HG02840 (cell line): ENCODE results near the gene PPID.
"Not testable (repeated sequence)": the region's sequence is repeated elsewhere in the genome, so short reads cannot be mapped to it uniquely, and the experiment has no call there.

Experiments
- ATAC-seq: cut with Tn5 transposase; IDR thresholded peaks from one replicate; pipeline ENCODE4 v1.9.1; 2021; ENCODE audit warnings: mild to moderate bottlenecking, moderate library complexity, moderate number of reproducible peaks; ENCODE audit not compliant: unreplicated experiment, low FRiP score

The PPID gene

DNA sequence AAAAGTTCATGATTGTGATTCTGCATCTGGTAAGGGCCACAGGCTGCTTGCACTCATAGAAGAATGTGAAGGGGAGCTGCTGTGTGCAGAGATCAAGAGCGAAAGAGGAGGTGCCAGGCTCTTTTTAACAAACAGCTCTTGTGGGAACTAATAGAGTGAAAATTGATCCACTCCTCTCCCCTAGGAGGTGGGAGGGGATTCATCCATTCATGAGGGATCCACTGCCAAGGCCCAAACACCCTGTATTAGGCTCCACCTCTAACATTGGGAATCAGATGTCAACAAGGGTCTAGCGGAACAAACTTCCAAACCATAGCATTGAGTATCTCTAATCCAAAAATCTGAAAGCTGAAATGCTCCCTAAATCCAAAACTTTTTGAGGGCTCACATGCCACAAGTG, 16.4 kb upstream of the PPID start:
- no peak for ATAC-seq

DNA sequence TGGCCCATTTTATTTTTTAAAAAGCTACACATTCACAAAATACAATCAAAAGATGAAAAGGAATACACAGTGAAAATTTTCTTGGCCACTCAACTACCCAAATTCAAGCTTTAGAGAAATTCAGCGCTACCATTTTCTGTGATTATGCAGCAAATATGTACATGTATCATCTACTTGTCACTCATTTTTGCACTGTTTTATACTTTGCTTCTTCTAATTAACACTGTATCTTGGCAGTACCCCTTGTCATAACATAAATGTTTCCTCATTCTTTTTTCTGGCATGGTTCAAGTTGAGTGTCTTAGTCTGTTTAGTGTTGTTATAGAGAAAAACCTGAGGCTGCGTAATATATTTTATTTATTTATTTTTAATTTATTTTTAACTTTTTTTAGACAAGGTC, 15.7 kb upstream of the PPID start:
- no peak for ATAC-seq

DNA sequence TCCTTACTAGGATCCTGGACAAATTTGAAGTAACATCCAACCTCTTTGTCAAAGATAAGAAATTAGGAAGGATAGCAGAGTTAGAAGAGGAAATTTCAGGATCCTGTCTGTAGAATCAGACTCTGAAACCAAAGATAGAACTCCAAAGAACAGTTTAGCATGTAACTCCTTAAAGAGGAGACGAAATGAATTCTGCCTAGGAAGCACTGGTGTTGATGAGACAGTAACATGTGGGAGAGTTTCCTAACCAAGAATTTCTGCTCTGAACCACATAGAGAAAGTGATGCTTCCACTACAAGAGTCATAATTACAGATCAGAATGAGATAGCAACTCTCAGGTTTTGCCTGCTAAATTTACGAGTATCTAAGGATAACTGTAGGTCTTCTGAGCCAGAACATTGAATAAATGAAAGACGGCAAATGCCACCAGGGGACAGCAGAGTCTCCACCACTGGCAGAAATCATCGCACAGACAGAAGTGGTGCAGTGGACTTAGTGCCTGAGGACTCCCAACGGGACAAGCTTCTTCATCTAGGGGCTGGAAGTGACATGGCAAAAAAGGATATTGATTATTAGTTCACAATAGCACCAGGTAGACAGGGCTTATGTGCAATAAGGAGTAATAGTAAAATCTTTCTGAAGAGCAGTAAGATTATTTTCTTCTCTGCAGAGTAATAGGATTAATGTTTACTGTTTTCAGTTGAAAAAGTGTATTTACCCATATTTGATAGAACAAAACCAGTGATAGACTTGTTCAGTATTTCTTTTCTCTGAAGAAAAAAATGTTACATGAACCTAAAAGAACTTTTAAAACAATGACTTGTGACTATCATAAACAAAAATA, 6.7 kb upstream of the PPID start:
- peak; percentile 70 for ATAC-seq

DNA sequence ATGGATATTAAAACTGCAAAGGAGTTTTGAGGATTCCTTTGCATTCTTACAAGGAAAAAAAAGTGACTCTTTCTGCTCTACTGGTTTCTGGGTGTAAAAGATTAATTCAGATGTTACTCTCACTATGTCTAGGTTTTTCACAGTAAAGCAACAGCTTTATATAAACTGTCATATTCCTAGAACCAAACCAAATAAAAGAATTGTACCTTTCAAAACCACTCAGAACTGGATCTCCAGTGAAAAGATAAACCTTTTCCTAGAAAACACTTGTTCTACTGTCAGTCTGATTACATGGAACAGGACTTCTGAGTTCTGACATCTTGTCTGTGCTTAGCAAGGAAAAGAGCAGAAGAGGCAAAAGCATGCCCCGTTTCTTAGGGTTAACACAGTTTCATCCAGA, 5.0 kb upstream of the PPID start:
- ATAC-seq = no peak

DNA sequence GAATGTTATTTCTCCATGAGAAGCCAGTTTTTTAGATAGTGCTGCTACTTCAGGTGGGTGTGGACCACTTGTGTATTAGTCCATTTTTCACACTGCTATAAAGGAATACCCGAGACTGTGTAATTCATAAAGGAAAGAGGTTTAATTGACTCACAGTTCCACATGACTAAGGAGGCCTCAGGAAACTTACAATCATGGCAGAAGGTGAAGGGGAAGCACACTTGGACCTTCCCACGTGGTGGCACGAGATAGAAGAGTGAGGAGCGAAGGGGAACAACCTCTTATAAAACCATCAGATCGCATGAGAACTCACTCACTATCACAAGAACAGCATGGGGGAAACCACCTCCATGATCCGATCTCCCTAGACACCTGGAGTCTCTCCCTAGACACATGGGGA, 3.4 kb upstream of the PPID start:
- no peak for ATAC-seq

DNA sequence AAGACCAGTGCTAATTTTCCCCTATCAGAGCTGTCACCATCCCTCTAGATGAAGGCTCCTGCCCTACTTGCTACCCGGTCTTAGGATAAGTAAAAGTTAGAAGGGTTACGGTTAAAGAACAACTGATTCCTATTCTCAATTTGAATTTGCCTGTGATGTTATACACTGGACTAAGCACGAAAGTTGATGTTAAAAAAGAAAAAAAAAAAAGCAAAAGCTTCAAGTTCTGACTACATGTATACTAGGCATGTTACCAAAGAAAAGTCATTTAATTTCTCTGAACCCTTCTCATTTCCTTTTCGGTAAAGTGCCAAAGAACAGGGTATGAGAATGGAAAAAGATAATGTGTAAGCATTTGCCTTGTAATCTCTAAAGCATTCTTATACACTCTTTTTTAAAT, 1.4 kb upstream of the PPID start:
- ATAC-seq = no peak

DNA sequence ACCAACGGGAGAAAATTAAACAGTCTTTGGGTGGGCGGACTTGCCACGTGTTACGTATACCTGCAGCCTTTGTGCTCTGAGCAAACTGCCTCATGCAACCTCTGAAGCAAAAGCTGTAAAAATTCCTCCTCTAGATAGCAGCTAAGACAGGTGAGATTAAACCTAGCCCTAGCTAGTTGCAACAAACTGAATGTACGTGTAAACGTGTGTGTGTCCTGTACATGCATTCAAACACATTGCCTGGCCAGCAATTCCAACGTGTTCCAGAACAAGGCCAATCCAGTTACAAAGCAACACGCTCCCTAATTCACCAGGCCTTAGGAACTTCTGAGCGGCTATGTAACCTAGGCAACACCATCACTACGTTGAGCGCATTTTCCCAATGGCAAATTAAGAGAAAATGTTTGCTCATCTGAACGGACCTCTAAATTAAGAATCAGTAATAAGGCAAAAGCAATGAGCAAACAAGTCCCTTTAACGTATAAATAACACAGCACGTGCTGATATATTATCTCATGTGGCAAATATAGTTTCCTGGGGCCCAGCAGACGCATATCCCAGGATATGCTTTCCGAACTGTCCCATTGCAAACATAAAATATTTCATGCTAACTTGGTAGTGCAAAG, 792 bp downstream of the PPID start:
- no peak for ATAC-seq

DNA sequence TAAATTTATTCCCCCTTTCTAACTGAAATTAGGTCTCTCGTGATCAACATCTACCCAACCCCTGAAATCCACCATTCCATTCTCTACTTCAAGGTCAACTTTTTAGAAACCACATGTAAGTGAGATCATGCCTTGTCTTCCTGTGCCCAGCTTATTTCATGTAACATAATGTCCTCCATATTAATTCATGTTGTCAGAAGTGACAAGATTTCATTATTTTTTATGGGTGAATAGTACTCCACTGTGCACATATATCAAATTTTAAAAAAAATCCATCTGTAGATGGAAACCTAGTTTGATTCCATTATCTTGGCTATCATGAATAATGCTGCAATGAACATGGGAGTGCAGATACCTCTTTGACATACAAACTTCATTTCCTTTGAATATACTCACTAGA, 1.5 kb downstream of the PPID start:
- ATAC-seq = no peak

DNA sequence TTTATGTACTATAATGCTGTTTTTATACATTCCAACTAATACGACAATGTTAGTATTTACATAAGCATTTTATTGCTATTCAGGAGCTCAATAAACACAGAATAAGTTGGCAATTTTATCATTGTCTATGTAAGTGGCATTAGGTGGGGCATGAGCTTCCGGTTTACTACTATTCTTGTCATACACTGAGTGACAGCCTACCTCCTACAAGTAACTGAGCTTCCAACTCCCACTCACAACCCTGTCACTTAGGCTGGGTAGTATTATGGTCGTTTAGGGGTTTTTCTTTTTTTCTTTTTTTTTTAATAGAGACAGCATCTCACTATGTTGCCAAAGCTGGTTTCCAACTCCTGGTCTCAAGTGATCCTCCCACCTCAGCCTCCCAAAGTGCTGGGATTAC, 7.4 kb downstream of the PPID start:
- ATAC-seq = no peak

DNA sequence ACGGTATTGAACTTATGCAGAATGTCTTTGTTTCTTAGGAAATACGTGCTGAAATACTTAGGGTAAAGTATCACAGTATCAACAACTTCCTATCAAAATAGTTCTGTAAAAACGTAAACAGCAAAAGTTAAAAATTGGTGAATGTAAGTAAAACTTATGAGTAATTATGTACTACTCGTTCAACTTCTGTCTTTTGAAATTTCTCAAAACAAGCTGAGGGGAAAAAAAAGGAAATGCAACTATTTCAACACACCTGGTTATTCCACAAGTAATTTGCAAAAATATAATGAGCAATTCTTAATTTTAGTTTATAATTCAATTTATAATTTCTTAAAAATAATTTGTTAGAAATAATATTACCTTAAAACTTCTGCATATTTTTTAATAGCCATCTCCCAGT, 8.3 kb downstream of the PPID start:
- no peak for ATAC-seq

DNA sequence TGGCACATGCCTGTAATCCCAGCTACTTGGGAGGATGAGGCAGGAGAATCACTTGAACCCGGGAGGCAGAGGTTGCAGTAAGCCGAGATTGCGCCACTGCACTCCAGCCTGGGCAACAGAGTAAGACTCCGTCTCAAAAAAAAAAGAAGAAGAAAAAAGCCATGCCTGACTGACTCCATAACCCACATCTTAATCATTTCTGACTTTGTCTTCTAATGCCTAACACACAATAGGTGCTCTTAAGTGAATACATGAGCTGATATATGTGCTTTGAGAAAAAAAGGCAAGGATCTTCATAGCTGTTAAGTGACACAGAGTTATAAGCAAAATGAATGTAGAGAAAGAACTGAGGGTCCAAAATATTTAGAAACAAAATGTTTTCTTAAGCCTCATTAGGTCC, 10.6 kb downstream of the PPID start:
- ATAC-seq = not testable (repeated sequence)

DNA sequence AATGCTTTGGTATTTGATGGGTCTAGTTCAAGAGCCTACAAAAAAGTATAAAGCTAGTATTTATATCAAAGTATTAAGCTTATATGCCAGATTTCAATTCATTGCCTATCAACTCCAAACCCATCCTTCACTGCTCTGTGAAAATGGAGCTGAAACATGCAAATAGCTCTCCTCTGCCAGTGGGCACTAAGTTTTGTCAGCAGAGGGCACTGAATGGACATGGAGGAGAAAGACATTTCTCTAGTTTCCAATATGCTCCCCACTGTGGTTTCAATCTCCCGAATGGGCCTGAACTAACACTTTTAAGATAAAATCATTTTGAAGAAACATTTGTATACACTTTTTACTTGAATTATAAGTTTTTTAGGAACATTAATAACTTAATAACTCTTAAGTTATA, 12.4 kb downstream of the PPID start:
- ATAC-seq = no peak

DNA sequence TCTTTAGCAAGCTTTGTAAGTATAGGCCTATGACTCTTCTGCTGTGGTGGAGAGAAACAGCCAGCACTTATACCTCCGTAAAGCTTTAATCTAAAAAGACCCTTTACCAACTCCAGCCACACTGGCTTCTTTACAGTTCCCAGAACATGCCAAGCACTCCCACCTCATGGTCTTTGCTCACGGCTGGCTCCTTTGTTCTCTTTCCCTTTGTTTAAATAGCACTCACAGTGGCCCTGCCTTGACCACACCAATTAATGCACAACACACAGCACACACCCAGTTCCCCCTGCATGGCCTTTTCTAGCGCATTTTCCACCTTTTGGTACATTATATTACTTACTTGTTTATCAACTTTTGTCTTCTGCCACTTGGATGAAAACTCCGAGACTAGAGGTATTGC, 18.9 kb downstream of the PPID start:
- ATAC-seq = no peak

DNA sequence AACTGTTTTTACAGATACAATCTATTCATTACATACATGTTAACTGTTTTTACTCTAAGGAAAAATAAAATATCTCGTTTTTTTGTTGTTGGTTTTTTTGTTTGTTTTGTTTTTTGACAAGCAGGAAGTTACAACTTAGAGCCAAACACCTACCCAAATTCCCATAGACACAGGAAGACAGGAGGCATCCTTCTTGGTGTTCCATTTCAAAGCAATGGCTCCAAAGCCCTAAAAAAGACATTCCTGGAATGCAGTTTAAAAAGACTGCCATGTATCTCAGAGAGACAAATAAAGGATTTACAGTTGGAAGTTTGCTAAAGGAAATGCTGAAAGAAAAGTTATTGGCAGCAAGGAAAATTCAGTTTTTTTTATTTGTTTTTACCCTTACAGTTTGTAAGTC, 34.4 kb downstream of the PPID start:
- ATAC-seq = no peak

DNA sequence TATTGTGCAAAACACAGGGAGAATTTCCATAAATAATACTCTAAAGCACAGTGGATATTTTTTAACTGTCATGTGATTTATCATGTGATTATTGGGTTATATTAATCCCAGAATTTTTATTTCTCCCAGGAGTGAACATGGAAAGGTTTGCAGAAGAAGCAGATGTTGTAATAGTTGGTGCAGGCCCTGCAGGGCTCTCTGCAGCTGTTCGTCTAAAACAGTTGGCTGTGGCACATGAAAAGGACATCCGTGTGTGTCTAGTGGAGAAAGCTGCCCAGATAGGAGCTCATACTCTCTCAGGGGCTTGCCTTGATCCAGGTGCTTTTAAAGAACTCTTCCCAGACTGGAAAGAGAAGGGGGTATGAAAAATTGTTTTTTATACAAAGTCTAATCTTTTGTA, 41.1 kb downstream of the PPID start:
- ATAC-seq = no peak

DNA sequence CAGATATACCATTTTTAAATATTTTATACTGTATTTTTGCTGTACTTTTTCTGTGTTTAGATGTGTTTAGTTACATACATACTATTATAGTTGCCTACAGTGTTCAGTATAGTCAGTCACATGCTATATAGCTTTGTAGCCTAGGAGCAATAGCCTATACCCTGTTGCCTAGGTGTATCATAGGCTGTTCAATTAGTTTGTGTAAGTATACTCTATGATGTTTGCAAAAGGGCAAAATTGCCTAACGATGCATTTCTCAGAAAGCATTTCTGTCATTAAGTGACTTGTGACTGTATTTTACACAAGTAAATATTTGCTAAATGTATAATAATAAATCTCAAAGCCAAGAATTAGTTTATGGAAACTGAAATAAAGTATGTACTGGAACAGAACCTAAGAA, 41.6 kb downstream of the PPID start:
- no peak for ATAC-seq

DNA sequence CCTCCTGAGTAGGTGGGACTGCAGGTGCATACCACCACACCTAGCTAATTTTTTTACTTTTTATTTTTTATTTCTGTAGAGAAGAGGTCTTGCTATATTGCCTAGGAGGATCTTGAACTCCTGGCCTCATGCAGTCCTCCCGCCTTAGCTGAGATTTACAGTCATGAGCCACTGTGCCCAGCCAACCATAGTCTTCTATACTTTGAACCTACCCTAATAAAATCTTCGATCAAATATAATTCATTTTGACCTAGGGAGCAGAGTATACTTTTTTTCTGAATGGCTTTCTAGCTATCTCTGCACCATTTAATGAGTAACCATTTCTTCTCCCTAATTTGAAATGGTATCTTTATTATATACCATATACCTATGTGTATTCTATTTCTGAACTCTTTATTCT, 44.4 kb downstream of the PPID start:
- no peak for ATAC-seq

DNA sequence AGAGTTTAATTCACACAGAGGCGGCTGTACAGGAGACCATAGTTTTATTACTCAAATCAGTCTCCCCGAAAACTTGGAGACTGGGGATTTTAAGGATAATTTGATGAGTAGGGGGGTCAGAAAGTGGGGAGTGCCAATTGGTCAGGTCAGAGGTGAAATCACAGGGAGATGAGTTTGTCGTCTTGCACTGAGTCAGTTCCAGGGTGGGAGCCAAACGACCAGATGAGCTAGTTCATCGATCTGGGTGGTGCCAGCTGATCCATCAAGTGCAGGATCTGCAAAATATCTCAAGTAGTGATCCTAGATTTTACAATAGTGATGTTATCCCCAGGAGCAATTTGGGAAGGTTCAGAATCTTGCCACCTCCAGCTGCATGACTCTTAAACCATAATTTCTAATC, 47.1 kb downstream of the PPID start:
- ATAC-seq = no peak

DNA sequence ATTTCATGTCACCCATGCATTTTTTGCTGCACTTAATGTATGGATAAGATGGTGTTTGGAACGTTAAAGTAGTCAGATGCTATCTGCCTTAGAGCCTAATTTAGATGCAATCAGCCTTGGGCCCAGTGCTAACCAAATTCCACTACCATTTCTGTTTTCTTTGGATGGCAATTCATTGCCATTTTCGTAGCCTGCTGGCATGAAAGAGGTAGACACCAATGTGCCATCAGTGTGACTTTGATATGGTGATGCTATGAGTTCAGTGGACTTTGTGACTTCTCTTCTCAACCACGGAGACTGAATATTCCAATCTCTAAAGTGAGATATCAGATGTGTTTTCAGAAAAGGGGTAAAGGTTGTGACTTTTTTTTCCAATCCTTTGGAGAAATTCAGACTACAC, 49.6 kb downstream of the PPID start:
- ATAC-seq = no peak

DNA sequence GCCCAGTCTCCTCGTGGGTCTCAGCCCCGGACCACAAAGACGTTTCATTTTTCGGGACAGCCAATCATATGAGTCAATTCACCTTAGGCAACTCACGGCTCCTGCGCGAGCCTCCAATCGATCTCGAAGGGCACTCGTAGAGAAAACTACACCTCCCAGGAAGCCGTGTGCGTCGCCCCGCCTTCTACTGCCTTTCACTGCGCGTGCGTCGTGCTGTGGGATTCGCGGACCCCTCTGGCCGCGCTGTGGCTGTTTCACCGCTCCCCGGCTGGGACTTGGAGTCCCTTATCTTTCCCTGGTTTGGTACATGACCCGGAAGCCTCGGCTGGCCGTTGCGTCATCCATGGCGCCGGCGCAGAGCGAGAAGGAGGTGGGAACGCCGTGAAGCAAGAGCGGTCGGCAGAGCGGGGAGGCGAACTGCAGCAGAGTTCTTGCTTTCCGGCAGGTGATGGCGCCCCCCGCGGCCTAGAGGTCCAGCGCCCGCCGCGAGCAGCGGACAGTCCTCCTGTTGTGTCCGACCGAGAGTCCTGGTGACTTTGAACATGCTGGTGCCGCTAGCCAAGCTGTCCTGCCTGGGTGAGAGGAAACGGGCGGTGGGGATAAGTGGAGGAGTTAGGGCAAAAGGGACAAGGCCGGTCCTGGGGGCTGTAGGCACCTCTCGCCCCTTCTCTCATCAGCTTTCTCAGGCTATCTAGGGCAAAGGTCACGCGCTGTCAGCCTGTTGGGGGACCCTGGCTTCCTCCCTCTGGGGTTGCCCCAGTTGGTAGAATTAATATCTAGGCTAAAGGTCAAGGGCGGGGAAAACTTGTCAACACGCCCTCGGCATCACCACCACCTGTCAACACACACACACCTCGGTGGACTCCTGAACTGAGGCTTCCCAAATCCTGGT, 51.0 kb downstream of the PPID start, which contains the start of gene ETFDH:
Gene ETFDH, plus strand, starts transcription at position 382 of the 892 bp plus-strand sequence. Its CDS starts 161 bp downstream, at position 543.
- peak; percentile 90 for ATAC-seq

DNA sequence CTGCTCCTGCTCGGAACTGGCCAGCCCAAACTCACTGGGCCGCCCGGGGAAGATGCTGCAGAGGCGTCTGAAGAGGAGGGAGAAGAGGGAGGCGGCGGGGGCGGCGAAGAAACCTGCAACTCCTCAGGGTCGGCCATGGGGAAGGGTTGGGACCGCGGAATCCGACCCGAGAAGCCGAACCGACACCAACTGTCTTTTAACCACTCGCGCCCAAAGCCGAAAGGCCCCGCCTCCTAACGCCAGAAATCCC, 51.6 kb downstream of the PPID start, which contains the start of gene C4orf46:
Gene C4orf46, minus strand, starts transcription at position 223 of the 250 bp plus-strand sequence. Its CDS starts 86 bp downstream, at position 137.
- no peak for ATAC-seq
